GM23338 (cell line): Measurements from ENCODE around the gene ARSI.

Experiments
- CREB1 ChIP-seq: fragments of 250-450 bp; sonication (Bioruptor Pico); IDR thresholded peaks from 2 replicates; pipeline ENCODE4 v1.5.0; 2020; ENCODE audit warnings: low read depth, mild to moderate bottlenecking, moderate library complexity
- CTCF ChIP-seq, 2 experiments: fragments of 200-600 bp in 1 of 2; sonication (generic) in 1 of 2; conservative IDR thresholded peaks; 2 replicates each; pipeline versions ENCODE4 v1.5.1 to v1.6.1; 2016 to 2017; ENCODE audit warnings: antibody characterized with exemption in 2 of 2, low read depth in 2 of 2, mild to moderate bottlenecking in 2 of 2, moderate library complexity in 1 of 2
- ETS1 ChIP-seq: IDR thresholded peaks from 2 replicates; pipeline ENCODE4 v1.6.1; 2016; ENCODE audit warnings: antibody characterized with exemption
- EZH2 ChIP-seq: fragments of 200-600 bp; sonication (generic); IDR thresholded peaks from one replicate; pipeline ENCODE4 v1.8.0; 2017; ENCODE audit warnings: antibody characterized with exemption, mild to moderate bottlenecking, low read depth; ENCODE audit not compliant: unreplicated experiment
- EZH2phosphoT487 ChIP-seq: fragments of 200-600 bp; sonication (generic); IDR thresholded peaks from one replicate; pipeline ENCODE4 v1.8.1; 2018; ENCODE audit warnings: antibody characterized with exemption; ENCODE audit not compliant: unreplicated experiment
- JUNB ChIP-seq: IDR thresholded peaks from one replicate; pipeline ENCODE4 v1.6.1; 2016; ENCODE audit warnings: antibody characterized with exemption; ENCODE audit not compliant: unreplicated experiment
- NANOG ChIP-seq: IDR thresholded peaks from 2 replicates; pipeline ENCODE4 v1.6.1; 2016; ENCODE audit warnings: antibody characterized with exemption, borderline replicate concordance
- POLR2AphosphoS5 ChIP-seq: IDR thresholded peaks from 2 replicates; pipeline ENCODE4 v1.6.1; 2016; ENCODE audit warnings: antibody characterized with exemption, low read depth
- REST ChIP-seq: IDR thresholded peaks from one replicate; pipeline ENCODE4 v1.6.1; 2018; ENCODE audit warnings: antibody characterized with exemption; ENCODE audit not compliant: unreplicated experiment
- STAT1 ChIP-seq: IDR thresholded peaks from one replicate; pipeline ENCODE4 v1.6.1; 2016; ENCODE audit warnings: antibody characterized with exemption; ENCODE audit not compliant: unreplicated experiment
- ZNF331 ChIP-seq: fragments of 250-450 bp; sonication (Bioruptor Pico); IDR thresholded peaks from 2 replicates; pipeline ENCODE4 v1.5.0; 2020; ENCODE audit warnings: low read depth, mild to moderate bottlenecking, moderate library complexity

- TF ChIP-seq POLR2AphosphoS5 = no peak
- TF ChIP-seq CTCF (conservative IDR thresholded peaks at IDR 0.05; ENCODE audit: low read depth in 2 of 2) = no peak
- no peak for TF ChIP-seq REST
- TF ChIP-seq EZH2 = no peak
- TF ChIP-seq EZH2phosphoT487 = no peak
- TF ChIP-seq STAT1 = no peak
- TF ChIP-seq NANOG = no peak
- TF ChIP-seq ZNF331 = no peak
- no peak for TF ChIP-seq JUNB
- TF ChIP-seq CREB1 (CRISPR knock-in tag) = no peak
- TF ChIP-seq ETS1 = no peak
These were observed 44.7 kb upstream of the ARSI start for GRCh38 chr5:150347451-150347850.
